OCI-LY1 (cell line): ENCODE data around the gene THRA.
A peak's percentile ranks its signal among the peaks of the same experiment; 100 is the strongest.

Source experiments
- H2AFZ ChIP-seq: fragments of 200-600 bp; sonication (generic), shearing (Covaris generic); 2 replicates; pipeline ENCODE4 v1.6.0; 2014; ENCODE audit warnings: antibody characterized with exemption, mild to moderate bottlenecking, low read length
- H3F3A ChIP-seq: fragments of 200-600 bp; sonication (generic), shearing (Covaris generic); 2 replicates; pipeline ENCODE4 v1.6.0; 2014; ENCODE audit warnings: mild to moderate bottlenecking, antibody characterized with exemption, low read length, moderate library complexity; ENCODE audit not compliant: insufficient read depth
- H3K27ac ChIP-seq: fragments of 200-600 bp; sonication (generic); 2 replicates; pipeline ENCODE4 v1.5.1; 2014; ENCODE audit warnings: low read length, mixed run types, mild to moderate bottlenecking, low read depth; ENCODE audit not compliant: poor library complexity, severe bottlenecking
- H3K27me3 ChIP-seq: fragments of 200-600 bp; sonication (generic); 2 replicates; pipeline ENCODE4 v1.6.0; 2014; ENCODE audit warnings: antibody characterized with exemption, mild to moderate bottlenecking, low read length, moderate library complexity; ENCODE audit not compliant: insufficient read depth
- H3K36me3 ChIP-seq: fragments of 200-600 bp; sonication (generic); 2 replicates; pipeline ENCODE4 v1.6.1; 2014; ENCODE audit warnings: mild to moderate bottlenecking, antibody characterized with exemption, low read length, moderate library complexity, mixed read lengths; ENCODE audit not compliant: insufficient read depth
- H3K4me1 ChIP-seq: fragments of 200-600 bp; sonication (generic); 2 replicates; pipeline ENCODE4 v1.5.1; 2014; ENCODE audit warnings: mild to moderate bottlenecking, low read length, moderate library complexity; ENCODE audit not compliant: insufficient read depth, severe bottlenecking
- H3K4me2 ChIP-seq: fragments of 200-600 bp; sonication (generic), shearing (Covaris generic); 2 replicates; pipeline ENCODE4 v1.6.1; 2014; ENCODE audit warnings: low read length
- H3K4me3 ChIP-seq: fragments of 200-600 bp; sonication (generic); 2 replicates; pipeline ENCODE4 v1.5.1; 2014; ENCODE audit warnings: low read length, low read depth, mild to moderate bottlenecking, mixed read lengths; ENCODE audit not compliant: poor library complexity, severe bottlenecking
- H3K79me2 ChIP-seq: fragments of 200-600 bp; shearing (Covaris generic); 2 replicates; pipeline ENCODE4 v1.6.1; 2016; ENCODE audit warnings: mixed run types, low read length, mixed read lengths; ENCODE audit not compliant: insufficient read depth
- H3K9ac ChIP-seq: fragments of 200-600 bp; sonication (generic), shearing (Covaris generic); 2 replicates; pipeline ENCODE4 v1.6.1; 2014; ENCODE audit warnings: mild to moderate bottlenecking, low read length, mixed read lengths
- H3K9me2 ChIP-seq: fragments of 200-600 bp; sonication (generic), shearing (Covaris generic); 2 replicates; pipeline ENCODE4 v1.6.1; 2014; ENCODE audit warnings: low read depth, mild to moderate bottlenecking, low read length, mixed read lengths
- H3K9me3 ChIP-seq: fragments of 200-600 bp; shearing (Covaris generic); 2 replicates; pipeline ENCODE4 v1.6.1; 2014; ENCODE audit warnings: low read length, mixed read lengths
- H4K20me1 ChIP-seq: fragments of 200-600 bp; sonication (generic), shearing (Covaris generic); 2 replicates; pipeline ENCODE4 v1.6.0; 2016; ENCODE audit warnings: mild to moderate bottlenecking, low read length; ENCODE audit not compliant: insufficient read depth
- EZH2 ChIP-seq: fragments of 200-600 bp; sonication (generic), shearing (Covaris generic); IDR thresholded peaks from 2 replicates; pipeline ENCODE4 v1.8.0; 2017; ENCODE audit warnings: borderline replicate concordance, mixed run types, mild to moderate bottlenecking, antibody characterized with exemption, low read length, moderate library complexity, mixed read lengths
- TF ChIP-seq, protein P1 (sequence below): fragments of 200-600 bp; sonication (generic), shearing (Covaris generic); IDR thresholded peaks from 2 replicates; pipeline ENCODE4 v1.5.1; 2017; ENCODE audit warnings: mild to moderate bottlenecking, antibody characterized with exemption, low read length, moderate library complexity, mixed read lengths

The THRA gene

DNA sequence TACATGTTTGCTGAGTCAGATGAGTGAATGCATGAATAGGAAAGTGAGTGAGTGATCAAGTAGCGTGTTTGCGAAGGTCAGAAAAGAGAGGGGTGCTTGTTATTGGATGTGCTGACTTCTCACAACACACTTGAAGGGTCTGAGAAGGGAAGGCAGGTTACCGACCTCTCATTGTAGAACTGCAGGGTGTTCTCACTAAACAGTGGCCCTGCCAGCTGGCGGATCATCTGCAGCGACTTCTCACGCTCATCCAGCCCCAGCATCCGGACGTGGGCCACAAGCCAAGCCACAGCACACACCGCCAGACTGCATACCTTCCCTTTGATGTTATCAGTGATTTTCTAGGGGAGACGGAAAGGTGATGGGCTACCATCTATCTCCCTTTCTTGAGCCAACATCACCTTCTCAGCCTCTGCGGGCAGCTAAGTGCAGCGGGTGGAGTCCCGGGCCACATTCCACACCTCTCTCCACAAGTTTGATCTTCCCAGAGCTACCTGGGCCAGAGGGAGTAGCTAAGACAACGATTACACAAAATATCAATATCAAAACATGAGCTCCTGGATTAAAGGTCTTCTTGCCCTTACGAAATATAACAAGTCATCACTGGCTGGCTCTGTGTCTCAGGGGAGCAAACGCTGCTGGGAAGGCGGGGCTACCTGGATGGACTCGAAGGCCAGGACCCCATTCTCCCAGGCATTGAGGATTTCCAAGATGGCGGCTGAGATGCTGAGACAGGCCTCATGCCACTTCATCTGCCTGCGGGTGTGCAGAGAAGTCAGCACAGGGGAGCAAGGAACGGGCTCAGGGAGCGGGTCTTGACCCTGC is 36.6 kb upstream of the THRA start:
- TF ChIP-seq, protein P1, sequence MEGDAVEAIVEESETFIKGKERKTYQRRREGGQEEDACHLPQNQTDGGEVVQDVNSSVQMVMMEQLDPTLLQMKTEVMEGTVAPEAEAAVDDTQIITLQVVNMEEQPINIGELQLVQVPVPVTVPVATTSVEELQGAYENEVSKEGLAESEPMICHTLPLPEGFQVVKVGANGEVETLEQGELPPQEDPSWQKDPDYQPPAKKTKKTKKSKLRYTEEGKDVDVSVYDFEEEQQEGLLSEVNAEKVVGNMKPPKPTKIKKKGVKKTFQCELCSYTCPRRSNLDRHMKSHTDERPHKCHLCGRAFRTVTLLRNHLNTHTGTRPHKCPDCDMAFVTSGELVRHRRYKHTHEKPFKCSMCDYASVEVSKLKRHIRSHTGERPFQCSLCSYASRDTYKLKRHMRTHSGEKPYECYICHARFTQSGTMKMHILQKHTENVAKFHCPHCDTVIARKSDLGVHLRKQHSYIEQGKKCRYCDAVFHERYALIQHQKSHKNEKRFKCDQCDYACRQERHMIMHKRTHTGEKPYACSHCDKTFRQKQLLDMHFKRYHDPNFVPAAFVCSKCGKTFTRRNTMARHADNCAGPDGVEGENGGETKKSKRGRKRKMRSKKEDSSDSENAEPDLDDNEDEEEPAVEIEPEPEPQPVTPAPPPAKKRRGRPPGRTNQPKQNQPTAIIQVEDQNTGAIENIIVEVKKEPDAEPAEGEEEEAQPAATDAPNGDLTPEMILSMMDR, result no peak
- TF ChIP-seq EZH2, result no peak
- H3K27me3 ChIP-seq, result no peaks in the 10 kb centered on the region
- no peaks in the 10 kb centered on the region for H4K20me1 ChIP-seq
- no peak overlapping the region for H3K9ac ChIP-seq
- no peaks in the 10 kb centered on the region for H3K79me2 ChIP-seq
- H3K27ac ChIP-seq, result no peak overlapping the region
- no peak overlapping the region for H2AFZ ChIP-seq
- H3F3A ChIP-seq, result no peaks in the 10 kb centered on the region
- peaks cover 61% of the 10 kb centered on the region for H3K36me3 ChIP-seq
- no peak overlapping the region for H3K4me2 ChIP-seq
- no peak overlapping the region for H3K4me3 ChIP-seq
- H3K9me2 ChIP-seq, result no peaks in the 10 kb centered on the region
- peaks cover 6% of the 10 kb centered on the region for H3K4me1 ChIP-seq
- no peaks in the 10 kb centered on the region for H3K9me3 ChIP-seq

DNA sequence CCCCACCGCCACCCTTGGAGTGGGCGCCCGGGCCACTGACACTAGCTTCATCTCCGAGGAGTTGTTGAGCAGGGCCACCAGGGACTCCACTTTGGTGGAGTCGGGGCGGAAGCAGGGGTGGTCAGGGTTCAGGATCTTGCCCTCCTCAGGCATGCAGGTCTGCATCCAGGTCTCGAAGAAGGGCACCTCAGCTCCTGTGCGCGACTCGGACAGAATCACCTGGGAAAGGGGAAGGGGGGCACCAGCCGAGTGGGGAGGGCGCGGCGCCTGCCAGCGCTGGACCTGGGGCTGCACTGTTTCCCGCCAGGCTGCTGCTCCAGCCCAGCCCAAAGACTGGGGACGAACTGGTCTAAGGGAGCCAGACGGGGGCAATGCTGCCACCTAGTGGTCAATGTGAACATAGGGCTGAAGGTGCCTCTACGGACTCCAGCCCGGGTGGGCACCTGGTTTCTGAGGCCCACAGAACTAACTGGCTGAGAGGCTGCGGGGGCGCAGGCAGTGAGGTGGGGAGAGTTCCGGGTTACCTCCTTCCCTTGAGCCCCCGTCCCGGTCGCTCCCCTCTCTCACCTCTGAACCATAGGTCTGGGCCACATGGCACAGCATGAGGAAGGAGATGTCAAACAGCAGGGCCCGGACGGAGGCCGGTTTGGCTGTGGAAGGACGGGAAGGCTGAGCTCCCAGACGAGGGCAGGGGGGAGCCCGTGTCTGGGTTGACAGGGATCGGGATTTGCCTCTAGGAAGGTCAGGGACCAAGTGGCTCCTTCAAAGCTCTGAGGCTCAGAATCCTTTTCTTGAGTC is 35.8 kb upstream of the THRA start:
- no peaks in the 10 kb centered on the region for H3K79me2 ChIP-seq
- H3K4me2 ChIP-seq, result no peak overlapping the region
- peaks cover 65% of the 10 kb centered on the region for H3K36me3 ChIP-seq
- no peaks in the 10 kb centered on the region for H3K27me3 ChIP-seq
- no peak overlapping the region for H2AFZ ChIP-seq
- no peaks in the 10 kb centered on the region for H3K9me3 ChIP-seq
- H3K9ac ChIP-seq, result no peak overlapping the region
- no peaks in the 10 kb centered on the region for H3K9me2 ChIP-seq
- no peak overlapping the region for H3K4me3 ChIP-seq
- H3K27ac ChIP-seq, result no peak overlapping the region
- H3F3A ChIP-seq, result no peaks in the 10 kb centered on the region
- peaks cover 6% of the 10 kb centered on the region for H3K4me1 ChIP-seq
- TF ChIP-seq, protein P1, result peak; percentile 82
- no peak for TF ChIP-seq EZH2
- H4K20me1 ChIP-seq, result no peaks in the 10 kb centered on the region

DNA sequence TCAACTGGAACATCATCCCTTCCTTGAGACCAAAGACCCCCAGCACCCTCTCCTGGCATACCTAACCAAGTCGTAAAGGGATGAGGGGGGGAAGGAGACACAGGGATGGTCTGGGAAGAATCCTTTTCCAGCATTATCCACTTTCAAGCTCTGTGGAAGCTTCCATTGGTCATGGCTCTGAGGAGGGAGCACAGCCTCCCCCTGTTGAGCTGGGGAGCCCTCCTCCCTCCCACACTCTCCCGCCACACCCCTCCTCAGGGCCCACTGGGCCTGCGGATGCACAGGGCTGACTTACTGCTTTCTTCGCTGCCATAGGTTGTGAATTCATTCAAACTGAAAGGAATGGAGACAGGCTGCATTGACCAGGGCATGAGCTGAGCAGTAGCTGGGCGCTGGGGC is 35.2 kb upstream of the THRA start:
- Histone ChIP-seq H3F3A (no peaks in the 10 kb centered on the region), H3K27me3 (no peaks in the 10 kb centered on the region), H2AFZ (no peak overlapping the region), H3K4me3 (no peak overlapping the region), H3K79me2 (no peaks in the 10 kb centered on the region), H3K36me3 (peaks cover 66% of the 10 kb centered on the region), H3K9me2 (no peaks in the 10 kb centered on the region), H3K4me2 (no peak overlapping the region), H3K27ac (no peak overlapping the region), H3K9me3 (no peaks in the 10 kb centered on the region), H4K20me1 (no peaks in the 10 kb centered on the region), H3K4me1 (peaks cover 6% of the 10 kb centered on the region), H3K9ac (no peak overlapping the region)
- TF ChIP-seq, protein P1, result no peak
- TF ChIP-seq EZH2, result no peak
